ENCODE data around the gene RNU1-3.
A peak's percentile ranks its signal among the peaks of the same experiment; 100 is the strongest.
"Not testable (repeated sequence)": the region's sequence is repeated elsewhere in the genome, so short reads cannot be mapped to it uniquely, and the experiment has no call there.

The RNU1-3 gene

DNA sequence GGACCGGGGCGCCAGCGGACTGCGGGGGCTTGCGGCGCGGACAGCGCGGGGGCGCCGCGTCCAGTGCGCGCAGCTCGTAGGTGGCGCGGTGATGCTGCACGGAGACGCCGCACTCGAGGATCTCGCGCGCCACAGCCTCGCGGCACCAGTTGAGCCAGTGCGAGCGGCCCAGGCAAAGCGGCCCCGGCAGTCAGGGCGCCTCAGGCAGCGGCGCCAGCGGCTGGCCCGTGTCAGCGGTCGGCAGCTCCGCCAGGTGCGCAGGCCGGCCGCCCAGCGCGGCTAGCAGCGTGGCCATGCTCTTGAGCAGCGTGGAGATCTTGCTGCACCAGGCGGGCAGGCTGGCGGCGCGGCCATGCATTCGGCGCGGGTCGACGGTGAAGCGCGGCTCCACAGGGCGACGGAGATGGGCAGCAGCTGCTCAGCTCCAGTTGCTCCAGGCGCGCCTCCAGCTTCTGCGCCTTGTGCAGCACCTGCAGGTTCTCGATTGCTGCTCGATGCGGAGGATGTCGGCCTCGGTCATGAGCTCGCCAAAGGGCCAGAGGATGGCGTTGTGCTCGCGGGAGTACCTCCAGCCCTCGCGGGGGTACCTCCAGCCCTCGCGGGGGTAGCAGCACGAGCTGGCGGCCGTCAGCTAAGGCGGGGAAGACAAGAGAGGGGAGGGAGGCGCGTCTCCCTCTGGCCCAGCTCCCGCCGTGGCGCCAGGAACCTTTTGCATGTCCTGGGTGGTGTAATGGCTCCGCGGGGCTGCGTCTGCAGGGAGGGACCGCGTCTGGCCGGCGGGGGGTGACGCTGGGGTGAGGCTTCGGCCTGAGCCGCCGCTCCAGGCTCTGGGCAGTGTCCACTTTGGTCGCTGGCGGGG lies 26.9 kb upstream of the RNU1-3 start:
- DNase-seq: not testable (repeated sequence)

DNA sequence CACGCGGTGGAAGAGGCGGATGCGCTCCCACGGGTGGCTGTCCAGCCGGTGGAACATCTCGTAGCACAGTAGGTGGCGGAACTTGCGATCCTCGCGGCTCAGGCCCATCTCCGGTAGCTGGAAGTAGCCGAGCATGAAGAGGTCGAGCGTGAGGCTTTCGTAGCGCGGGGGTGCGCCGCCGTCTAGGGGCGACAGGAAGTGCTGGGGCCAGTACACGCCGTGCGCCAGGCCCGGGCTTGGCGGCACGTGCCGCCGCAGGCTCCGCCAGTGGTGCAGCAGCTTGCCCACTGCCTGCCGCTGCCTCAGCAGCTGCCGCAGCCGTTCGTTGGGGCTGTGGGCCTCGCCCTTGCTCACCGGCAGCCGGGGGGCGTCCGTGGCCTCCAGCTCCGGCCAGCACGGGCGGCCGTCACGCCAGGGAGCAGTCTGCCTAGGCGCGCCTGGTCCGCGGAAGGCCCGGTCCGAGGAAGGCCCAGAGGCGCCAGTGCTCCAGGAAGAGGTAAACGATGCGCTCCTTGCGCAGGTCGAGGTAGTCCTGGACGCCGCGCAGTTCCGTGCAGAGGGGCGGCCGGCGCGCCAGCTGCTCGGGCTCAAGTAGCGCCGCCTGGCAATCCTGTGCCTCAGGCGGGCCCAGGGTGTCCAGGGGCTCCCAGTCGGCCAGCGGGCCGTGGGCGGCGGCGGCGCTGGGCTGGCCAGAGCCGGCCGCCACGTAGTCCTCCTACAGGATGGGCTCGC lies 26.1 kb upstream of the RNU1-3 start:
- DNase-seq: not testable (repeated sequence)

DNA sequence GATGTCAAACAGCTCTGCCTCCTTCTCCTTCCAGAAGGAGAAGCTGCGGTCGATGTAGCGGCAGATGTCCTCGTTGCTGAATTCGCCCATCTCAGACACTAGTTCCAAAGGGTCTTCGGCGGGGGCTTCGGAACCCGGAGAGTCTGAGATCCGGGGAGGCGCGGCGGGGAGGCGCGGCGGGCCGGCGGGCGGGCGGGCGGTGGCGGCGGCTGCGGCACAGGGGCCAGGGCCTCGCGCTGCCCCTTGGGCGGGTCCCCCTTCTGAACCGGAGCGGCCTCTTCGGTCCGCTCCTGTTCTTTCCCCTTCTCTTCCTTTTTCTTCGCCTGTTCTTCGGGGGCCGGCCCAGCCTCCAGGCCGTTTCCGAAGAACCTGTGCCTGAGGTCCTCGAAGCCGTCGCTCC lies 25.5 kb upstream of the RNU1-3 start:
- not testable (repeated sequence) for DNase-seq

DNA sequence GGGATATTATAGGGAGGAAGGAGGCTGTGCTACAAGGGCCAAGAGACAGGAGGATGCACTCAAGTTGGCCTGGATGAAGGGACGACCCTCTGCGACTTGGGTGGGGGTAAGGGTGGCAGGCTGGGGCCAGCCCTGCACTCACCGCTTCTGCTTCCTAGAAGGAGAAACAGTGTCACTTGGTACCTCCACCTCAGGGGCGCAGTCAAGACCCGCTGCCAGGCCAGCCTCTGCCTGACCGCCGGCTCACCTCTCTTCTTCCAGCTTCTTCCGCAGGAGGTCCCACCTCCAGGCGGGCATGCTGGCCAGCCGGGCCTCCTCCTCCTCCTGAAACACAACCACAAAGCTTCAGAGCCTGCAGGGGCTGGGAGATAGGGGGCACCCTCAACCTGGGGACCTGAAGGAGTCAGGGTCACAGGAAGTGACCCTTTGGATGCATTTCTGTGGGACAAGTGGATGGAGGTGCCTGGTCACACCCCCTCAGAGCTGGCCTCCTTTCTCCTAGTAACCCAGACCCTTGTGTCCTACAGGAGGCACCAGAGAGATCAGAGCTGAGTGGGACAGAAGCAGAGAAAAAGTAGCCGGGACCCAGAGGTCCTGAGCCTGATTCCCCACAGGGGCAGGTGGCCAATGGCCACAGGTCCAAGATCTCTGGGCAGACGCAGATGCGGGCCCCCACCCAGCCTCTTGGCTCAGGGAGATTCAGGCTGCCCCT lies 24.4 kb upstream of the RNU1-3 start:
- DNase-seq: not testable (repeated sequence)

DNA sequence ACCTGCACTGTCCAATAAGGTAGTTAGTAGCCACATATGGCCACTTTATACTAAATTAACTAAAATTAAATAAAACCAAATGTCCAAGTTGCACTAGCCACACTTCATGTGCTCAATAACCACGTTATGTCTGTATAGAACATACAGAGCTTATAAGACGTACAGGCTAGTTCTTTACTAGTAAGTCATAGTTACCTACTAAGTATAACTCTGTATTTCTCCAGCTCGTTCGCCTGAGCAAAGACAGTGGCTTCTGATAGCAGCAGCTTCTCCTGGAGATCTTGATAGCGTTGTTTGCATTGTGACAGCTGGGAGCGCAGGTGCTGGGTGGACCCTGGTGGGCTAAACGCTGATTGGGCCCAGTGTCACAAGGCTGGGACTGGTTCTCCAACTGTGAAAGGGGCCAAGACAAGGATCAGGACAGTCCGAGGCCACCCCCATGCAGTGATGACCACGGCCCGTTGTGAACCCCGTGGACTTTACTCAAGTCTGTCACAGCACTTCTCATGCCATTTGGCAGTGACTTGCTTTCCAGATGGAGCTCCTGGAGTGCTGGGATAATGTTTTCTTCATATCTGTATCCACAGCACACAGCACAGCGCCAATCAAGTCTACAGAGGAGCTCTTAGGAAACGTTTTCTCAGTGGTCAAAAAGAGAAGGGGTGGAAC lies 20.5 kb upstream of the RNU1-3 start:
- DNase-seq: not testable (repeated sequence)

DNA sequence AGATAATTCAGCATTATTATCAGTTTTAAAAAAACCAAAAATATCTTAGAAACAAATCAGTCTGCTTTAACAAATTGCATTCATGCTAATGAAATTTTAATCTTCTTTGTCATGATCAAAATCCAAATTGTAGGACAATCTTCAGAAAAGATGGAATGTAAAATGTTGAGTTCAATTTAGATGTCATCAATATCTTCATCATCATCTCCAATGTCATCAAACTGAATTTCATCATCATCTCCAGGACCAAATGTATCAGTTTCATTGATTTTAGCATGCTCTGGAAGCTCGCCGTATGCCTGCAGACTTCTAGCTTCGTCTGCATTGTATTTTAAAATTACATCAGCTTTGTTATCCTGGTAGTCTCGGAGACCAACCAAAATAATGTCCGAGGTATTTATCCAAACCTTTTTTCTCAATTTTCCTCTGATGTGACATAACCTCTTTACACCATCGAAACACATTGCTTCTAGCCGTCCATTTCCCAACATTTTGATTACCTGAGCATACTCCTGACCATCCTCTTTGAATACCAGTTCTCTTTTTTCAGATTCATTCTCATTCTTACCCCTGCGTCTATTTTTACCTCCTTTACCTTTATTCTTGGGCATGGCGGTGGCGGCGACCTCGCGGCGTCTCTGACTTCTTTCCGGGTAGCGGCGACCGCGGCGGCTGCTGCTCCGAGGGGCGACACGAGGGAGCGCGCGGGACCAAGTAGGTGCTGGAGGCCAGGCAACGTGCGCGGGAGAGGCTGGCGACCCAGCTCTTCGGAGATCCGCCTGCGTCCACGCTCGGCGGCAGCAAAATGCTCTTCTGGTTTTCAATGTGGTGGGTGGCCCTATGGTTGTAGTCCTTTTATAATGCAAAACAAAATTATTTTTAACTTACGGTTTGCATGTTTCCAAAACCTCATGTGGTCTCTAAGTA lies 19.0 kb upstream of the RNU1-3 start:
- DNase-seq: not testable (repeated sequence)

DNA sequence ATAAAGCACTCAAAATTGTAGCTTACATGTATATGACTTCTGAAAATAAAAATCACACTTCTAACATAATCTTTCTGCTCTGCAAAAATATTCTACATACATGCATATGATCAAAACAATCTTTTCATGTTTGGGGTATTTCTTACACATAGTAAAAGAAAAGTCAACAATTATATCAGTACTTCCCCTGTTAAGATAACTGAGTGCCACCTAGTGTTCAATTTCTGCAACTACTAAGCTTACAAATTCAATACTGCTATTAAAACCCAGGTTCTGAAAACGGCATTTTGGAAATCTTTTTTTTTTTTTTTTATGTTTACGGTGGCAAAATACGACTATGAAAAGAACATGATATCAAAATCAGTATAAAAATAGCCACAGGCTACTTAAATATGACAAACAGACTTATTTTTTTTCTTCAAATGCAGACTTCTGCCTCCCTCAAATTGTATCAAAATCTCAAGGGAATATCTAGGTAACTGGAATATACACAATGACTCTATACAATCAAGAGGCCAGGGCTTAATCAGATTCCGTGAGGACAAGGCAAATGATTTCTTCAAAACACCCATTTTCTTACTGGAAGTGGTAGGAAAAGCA lies 18.1 kb upstream of the RNU1-3 start:
- not testable (repeated sequence) for DNase-seq

DNA sequence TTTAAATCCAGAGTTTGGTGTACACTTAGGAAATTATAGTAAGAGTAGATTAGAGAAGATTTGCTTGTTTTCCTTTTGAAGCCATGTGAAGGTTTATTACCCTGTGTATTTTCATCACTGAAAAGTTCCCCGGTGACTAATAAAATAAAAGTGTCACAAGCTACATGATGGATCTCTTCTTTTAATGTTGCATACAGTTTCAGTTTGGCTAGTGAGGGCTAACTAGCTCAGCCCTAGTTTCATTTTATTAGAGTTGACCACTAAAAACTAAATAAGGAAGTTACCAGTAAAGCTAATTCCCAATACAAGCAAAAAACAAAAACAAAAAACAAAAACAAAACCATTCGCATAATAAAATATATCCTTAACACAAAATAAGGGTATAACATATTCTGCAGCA lies 17.4 kb upstream of the RNU1-3 start:
- DNase-seq: not testable (repeated sequence)

DNA sequence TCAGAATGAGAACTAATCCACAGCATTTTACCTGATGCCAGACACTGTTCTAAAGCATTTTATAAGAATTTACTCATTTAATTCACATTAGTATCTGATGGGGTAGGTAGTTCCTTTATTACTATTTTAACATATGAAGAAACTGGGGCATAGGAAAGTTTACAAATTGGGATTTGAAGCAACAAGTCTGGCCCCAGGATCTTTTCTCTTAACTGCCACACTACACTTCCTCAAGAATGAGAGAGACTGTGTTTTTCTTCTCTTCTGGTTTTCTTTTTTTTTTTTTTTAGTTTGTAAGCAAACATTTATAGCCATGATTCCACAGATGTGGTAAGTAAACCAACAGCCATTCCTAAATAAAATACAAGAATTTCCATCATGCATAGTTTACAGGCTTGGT lies 16.1 kb upstream of the RNU1-3 start:
- not testable (repeated sequence) for DNase-seq

DNA sequence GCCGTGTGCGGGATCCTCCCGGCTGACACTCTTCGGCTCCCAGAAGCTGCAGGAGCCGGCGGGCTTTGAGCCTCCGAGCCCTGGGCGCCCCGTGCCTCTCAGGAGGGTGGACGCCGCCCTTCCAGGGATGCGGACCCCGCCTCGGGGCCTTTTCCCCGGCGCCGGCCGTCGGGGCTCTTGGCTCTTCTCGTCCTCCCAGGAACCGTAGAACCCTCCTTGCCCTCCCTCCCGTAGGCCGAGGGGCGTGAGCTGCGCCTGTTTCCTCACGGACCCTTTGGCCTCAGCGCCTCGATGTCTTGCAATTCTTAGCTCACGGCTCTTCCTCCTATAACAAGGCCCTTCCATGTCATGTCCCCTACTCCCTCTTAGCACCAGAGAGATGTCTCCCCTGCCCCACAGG lies 13.6 kb upstream of the RNU1-3 start:
- DNase-seq: not testable (repeated sequence)

- DNase-seq: peak; percentile 71
Measured at GRCh38 chr1:16677552-16678431, 11.0 kb upstream of the RNU1-3 start.

DNA sequence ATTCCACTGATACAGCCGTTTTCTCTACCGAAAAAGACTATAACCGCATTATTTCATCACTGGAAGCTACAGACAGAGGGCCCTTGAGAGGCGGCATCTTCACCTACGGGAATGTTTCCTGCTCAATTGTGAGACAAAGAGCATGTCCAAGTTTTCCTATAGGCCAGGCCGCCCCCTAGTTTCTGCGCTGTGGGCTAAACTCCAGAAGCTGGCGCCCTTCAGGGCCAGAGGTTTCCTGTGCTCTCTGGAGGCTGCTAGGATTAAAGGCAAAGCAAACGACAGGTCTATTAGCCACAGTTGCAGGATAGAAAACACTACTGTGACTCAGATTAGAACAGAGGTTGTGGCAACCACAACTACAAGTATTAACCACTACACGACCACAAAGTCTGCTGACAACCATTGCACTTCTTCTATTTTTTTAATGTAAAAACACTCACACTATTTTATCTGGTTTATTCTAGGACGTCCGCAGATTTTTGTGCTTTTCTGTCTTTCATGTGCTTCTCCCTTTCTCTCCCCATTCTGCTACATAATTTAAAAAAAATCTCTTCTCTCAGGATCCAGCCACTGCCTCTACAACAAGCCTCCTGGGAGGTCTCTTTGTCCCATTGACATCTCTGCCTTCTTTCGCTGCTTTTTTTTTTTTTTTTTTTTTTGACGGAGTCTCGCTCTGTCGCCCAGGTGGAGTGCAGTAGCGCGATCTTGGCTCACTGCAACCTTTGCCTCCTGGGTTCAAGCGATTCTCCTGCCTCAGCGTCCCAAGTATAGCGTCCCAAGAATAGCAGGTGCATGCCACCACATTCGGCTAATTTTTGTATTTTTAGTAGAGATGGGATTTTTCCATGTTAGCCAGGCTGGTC lies 10.1 kb upstream of the RNU1-3 start:
- peak; percentile 61 for DNase-seq

DNA sequence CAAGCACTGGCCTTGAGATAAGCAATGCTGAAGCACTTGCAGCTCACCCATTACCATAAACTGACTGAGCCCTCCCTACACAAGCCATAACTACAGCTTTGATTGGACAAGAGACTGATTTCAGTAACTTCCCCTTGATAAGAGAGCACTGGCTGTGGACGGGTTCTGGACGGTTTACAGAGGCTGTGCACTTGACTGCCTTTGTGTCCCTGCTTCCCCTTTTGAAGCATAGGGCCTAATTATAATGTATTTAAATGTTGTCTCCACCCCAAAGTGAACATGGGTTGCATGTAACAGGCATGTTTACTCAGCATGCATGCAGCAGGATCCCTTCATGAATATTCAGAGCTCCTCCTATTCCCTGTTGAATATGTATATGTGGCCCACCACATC lies 8.4 kb upstream of the RNU1-3 start:
- DNase-seq: not testable (repeated sequence)

DNA sequence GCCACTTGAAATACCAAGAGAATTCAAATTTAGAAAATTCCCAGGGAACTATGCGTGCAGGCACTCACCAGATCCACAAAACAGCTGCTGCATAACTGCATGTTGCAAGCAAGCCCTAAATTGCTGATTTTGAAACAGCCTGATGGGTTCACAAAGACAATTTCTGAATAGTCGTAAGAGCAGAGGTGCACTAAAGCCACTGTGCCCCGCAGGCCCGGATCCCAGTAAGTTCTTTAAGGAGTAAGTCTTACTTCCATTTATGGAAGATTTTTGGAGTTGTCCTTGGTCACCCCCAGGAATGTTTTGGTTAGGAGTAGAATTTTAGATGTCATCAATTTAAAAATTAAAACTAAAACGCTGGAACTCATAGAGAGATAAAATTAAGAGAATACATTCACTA lies 7.2 kb upstream of the RNU1-3 start:
- DNase-seq: not testable (repeated sequence)

- not testable (repeated sequence) for DNase-seq
Measured at GRCh38 chr1:16665836-16666235, 912 bp downstream of the RNU1-3 start.

- not testable (repeated sequence) for DNase-seq
Measured at GRCh38 chr1:16658234-16658633, 8.5 kb downstream of the RNU1-3 start.

DNA sequence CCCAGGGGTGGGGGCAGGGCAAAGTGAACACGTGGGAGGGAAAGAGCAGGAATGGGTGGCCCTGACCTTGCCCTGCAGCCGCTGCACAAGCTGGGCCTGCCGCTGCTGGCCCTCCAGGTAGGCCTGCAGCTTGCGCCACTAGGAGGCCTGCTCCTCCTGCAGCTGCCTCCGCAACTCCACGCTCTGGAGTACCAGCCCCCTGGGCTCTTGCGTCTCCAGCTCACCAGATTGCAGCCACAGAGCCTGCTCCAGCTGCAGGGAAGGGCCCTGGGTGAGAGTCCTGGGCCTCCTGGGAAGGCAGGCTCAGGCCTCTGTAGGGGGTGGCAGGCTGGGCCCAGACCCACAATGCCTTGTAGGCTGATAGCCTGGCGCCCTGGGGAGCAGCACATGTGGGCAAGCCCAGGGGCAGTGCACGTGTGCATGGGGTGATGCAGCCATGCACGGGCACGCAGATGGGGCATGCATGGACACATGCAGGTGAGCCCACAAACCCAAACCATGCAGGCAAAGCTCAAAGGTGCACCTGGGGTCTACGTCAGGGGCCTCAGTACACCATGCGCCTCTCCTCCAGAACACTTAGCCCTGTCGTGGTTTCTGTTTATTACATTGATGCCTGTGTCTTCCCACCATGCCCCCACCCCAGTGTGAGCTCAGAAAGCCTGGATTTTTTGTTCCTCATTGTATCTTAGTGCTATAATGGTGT lies 9.6 kb downstream of the RNU1-3 start:
- DNase-seq: not testable (repeated sequence)

DNA sequence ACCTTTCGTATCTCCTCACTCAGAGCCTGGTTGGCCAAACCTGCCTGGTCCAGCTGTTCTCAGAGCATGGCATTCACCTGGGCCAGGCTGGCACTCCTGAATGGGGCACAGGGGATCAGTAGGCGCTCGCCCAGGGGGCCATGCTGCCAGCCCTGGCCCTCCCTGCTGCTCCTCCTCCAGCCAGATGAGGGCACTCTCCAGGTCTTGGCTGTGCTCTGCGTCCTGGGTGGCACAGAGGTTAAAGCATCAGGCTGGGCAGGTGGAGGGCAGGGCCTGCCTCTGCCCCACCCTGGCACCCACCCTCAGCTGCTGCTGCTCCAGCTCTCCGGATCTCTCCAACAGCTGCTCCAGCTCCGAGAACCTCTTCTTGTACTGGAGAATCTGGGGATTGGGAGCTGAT lies 10.2 kb downstream of the RNU1-3 start:
- DNase-seq: not testable (repeated sequence)
